NCI-H128 (cell line): ENCODE data around the gene SORCS3.

Source experiments
- DNase-seq: peaks from one replicate; lab custom pipeline; 2025; ENCODE audit not compliant: unreplicated experiment; lab: John Stamatoyannopoulos, UW

SORCS3 gene

GRCh38 chr10:105247831-105248499 lies 606.9 kb downstream of the SORCS3 start:
- DNase-seq: no peak

GRCh38 chr10:105252911-105253310 lies 611.8 kb downstream of the SORCS3 start:
- no peak for DNase-seq

- DNase-seq: no peak
These were observed 612.6 kb downstream of the SORCS3 start for GRCh38 chr10:105253515-105254212.

GRCh38 chr10:105258036-105258673 lies 617.1 kb downstream of the SORCS3 start:
- DNase-seq: no peak

GRCh38 chr10:105258674-105259065 lies 617.6 kb downstream of the SORCS3 start:
- DNase-seq: no peak

GRCh38 chr10:105259201-105259600 lies 618.1 kb downstream of the SORCS3 start:
- no peak for DNase-seq

- no peak for DNase-seq
These were observed 621.6 kb downstream of the SORCS3 start for GRCh38 chr10:105262666-105263065.

- no peak for DNase-seq
These were observed 626.0 kb downstream of the SORCS3 start for GRCh38 chr10:105266966-105267539.

- DNase-seq: no peak
These were observed 627.9 kb downstream of the SORCS3 start for GRCh38 chr10:105268961-105269360.

GRCh38 chr10:105269689-105270088 lies 628.6 kb downstream of the SORCS3 start:
- no peak for DNase-seq

- DNase-seq: no peak
These were observed 633.5 kb downstream of the SORCS3 start for GRCh38 chr10:105274556-105275070.

- no peak for DNase-seq
These were observed 637.3 kb downstream of the SORCS3 start for GRCh38 chr10:105278439-105278838.

- DNase-seq: no peak
These were observed 638.0 kb downstream of the SORCS3 start for GRCh38 chr10:105279101-105279500.

GRCh38 chr10:105280895-105281294 lies 639.8 kb downstream of the SORCS3 start:
- no peak for DNase-seq

GRCh38 chr10:105284476-105285215 lies 643.6 kb downstream of the SORCS3 start:
- no peak for DNase-seq

- DNase-seq: no peak
These were observed 646.9 kb downstream of the SORCS3 start for GRCh38 chr10:105288026-105288425.

GRCh38 chr10:105288613-105289012 lies 647.5 kb downstream of the SORCS3 start:
- DNase-seq: no peak

- no peak for DNase-seq
These were observed 650.5 kb downstream of the SORCS3 start for GRCh38 chr10:105291571-105291970.

GRCh38 chr10:105292236-105292635 lies 651.1 kb downstream of the SORCS3 start:
- DNase-seq: no peak
